Loucy (cell line): ENCODE results near the gene KY.

ENCODE experiments used
- CTCF ChIP-seq: fragments of 200-600 bp; sonication (generic); conservative IDR thresholded peaks from 2 replicates; pipeline ENCODE4 v1.5.1; 2014; ENCODE audit warnings: mild to moderate bottlenecking, antibody characterized with exemption, low read length
- EZH2phosphoT487 ChIP-seq: fragments of 200-600 bp; IDR thresholded peaks from 2 replicates; pipeline ENCODE4 v1.6.1; 2018; ENCODE audit warnings: antibody characterized with exemption, mild to moderate bottlenecking, moderate library complexity, borderline replicate concordance

- TF ChIP-seq CTCF, result no peak
- TF ChIP-seq EZH2phosphoT487, result no peak
Measured at GRCh38 chr3:134638385-134639030, 12.3 kb downstream of the KY start.
